HG02588 (cell line): ENCODE data around the gene ADIG.

Source experiments
- ATAC-seq: cut with Tn5 transposase; IDR thresholded peaks from one replicate; pipeline ENCODE4 v1.9.1; 2021; ENCODE audit warnings: mild to moderate bottlenecking, moderate library complexity; ENCODE audit not compliant: unreplicated experiment

Gene ADIG

GRCh38 chr20:38581013-38581412 is at the start of gene ADIG:
Gene ADIG (plus strand): TSS chr20:38581197. CDS start chr20:38581251, 54 bp downstream.
- ATAC-seq, result no peak

- no peak for ATAC-seq
Observed at GRCh38 chr20:38534756-38535155, 46.2 kb upstream of the ADIG start.

GRCh38 chr20:38536310-38536709 is 44.7 kb upstream of the ADIG start:
- ATAC-seq, result no peak

GRCh38 chr20:38537176-38537575 is 43.8 kb upstream of the ADIG start:
- ATAC-seq, result no peak

- no peak for ATAC-seq
Observed at GRCh38 chr20:38538789-38539188, 42.2 kb upstream of the ADIG start.

- no peak for ATAC-seq
Observed at GRCh38 chr20:38543014-38543906, 37.7 kb upstream of the ADIG start.

GRCh38 chr20:38545771-38546170 is 35.2 kb upstream of the ADIG start:
- no peak for ATAC-seq

GRCh38 chr20:38547288-38548085 is 33.5 kb upstream of the ADIG start:
- no peak for ATAC-seq

- no peak for ATAC-seq
Observed at GRCh38 chr20:38548356-38549083, 32.5 kb upstream of the ADIG start.

- no peak for ATAC-seq
Observed at GRCh38 chr20:38550274-38550673, 30.7 kb upstream of the ADIG start.

- no peak for ATAC-seq
Observed at GRCh38 chr20:38551056-38551626, 29.9 kb upstream of the ADIG start.

- no peak for ATAC-seq
Observed at GRCh38 chr20:38554986-38555385, 26.0 kb upstream of the ADIG start.

- no peak for ATAC-seq
Observed at GRCh38 chr20:38555395-38555794, 25.6 kb upstream of the ADIG start.

GRCh38 chr20:38557174-38557573 is 23.8 kb upstream of the ADIG start:
- no peak for ATAC-seq

- ATAC-seq, result no peak
Observed at GRCh38 chr20:38558596-38559360, 22.2 kb upstream of the ADIG start.

GRCh38 chr20:38559764-38560163 is 21.2 kb upstream of the ADIG start:
- no peak for ATAC-seq

GRCh38 chr20:38563802-38564431 is 17.1 kb upstream of the ADIG start:
- ATAC-seq, result no peak

GRCh38 chr20:38564680-38565079 is 16.3 kb upstream of the ADIG start:
- no peak for ATAC-seq

- ATAC-seq, result no peak
Observed at GRCh38 chr20:38566036-38566598, 14.9 kb upstream of the ADIG start.
